Ovary (tissue), 9 donors: ENCODE results near the gene RAB8B. TPM values are rescaled to one million over a fixed set of nuclear protein-coding genes. Genes with fewer than 3 reads are reported as not detected.

ENCODE experiments used
- DNase-seq, 5 donors: peaks; one replicate each; pipeline ENCODE4 v3.0.0-alpha.2; 2019 to 2020
- H3K27ac ChIP-seq, 2 donors: fragments of 200-600 bp; one replicate each; pipeline versions ENCODE4 v1.5.1 to v1.8.0; 2019 to 2022
- H3K27me3 ChIP-seq: fragments of 200-600 bp; one replicate; pipeline ENCODE4 v1.8.0; 2022
- H3K36me3 ChIP-seq: fragments of 200-600 bp; sonication (generic); one replicate; pipeline ENCODE4 v1.5.1; 2019
- H3K4me1 ChIP-seq: one replicate; pipeline ENCODE4 v1.8.1; 2013; ENCODE audit warnings: mild to moderate bottlenecking, moderate library complexity; ENCODE audit not compliant: insufficient read depth
- H3K4me3 ChIP-seq: fragments of 200-600 bp; sonication (generic); one replicate; pipeline ENCODE4 v1.5.1; 2017
- H3K9me3 ChIP-seq, 2 donors: fragments of 200-600 bp in 1 of 2; sonication (generic) in 1 of 2; one replicate each; pipeline versions ENCODE4 v1.5.1 to v1.8.1; 2013 to 2019; ENCODE audit warnings: mild to moderate bottlenecking in 1 of 2, moderate library complexity in 1 of 2
- CTCF ChIP-seq, 3 donors: fragments of 450-650 bp in 2 of 3; fragments of 200-600 bp in 1 of 3; IDR thresholded peaks; one replicate each; pipeline versions ENCODE4 v1.5.1 to v1.8.0; 2016 to 2022; ENCODE audit warnings: antibody characterized with exemption in 3 of 3, mild to moderate bottlenecking in 1 of 3
- EP300 ChIP-seq: sonication (generic); formaldehyde crosslinking; IDR thresholded peaks from one replicate; pipeline ENCODE4 v1.6.1; 2017; ENCODE audit warnings: antibody characterized with exemption
- POLR2A ChIP-seq: fragments of 450-650 bp; IDR thresholded peaks from one replicate; pipeline ENCODE4 v1.6.1; 2017; ENCODE audit warnings: antibody characterized with exemption, mild to moderate bottlenecking, moderate library complexity
- WGBS, 3 donors: extraction: QIAGEN DNeasy Blood & Tissue Kit in 1 of 3; methylation state at CpG; one replicate each; pipeline versions ENCODE4 v1.1.5 to v1.1.7; 2013 to 2017; 5-methylcytosine and 5-hydroxymethylcytosine counted together
- intact Hi-C, 4 donors: fragments of 100-400 bp; cut with DNase I; formaldehyde crosslinking; loops; one replicate each; pipeline versions ENCODE4 v1.11.0 to v1.15.1; 2022 to 2023
- polyA plus RNA-seq, 2 donors: library from polyadenylated mRNA; stranded (reverse); fragments of 200-250 nt in 1 of 2; fragments of 350-450 nt in 1 of 2; fragmentation: Illumina TruSeq in 1 of 2; extraction: RNeasy Lipid Tissue Mini Kit (QIAGEN cat#74804) in 1 of 2; gene quantifications; one replicate each; pipeline ENCODE4 v1.2.3, GENCODE V29; 2013 to 2014
- total RNA-seq, 7 donors: library from RNA; depleted of rRNA in 2 of 7; stranded (reverse); fragments of >200 nt in 2 of 7; fragmentation: NEBNext Ultra II Directional in 3 of 7; extraction: Animal tissue kit (Norgen Biotek cat#: 25700) in 3 of 7; gene quantifications; one replicate each; pipeline versions ENCODE4 v1.1.0 to v1.2.4, GENCODE V29; 2016 to 2023
- donor health status: DM: no; HTN: no; CAD: no; lungs with moderate emphysema.
- donor health status: DM: no; HTN: no; CAD: no.
- donor health status: Bipolar disorder and iron deficiency.
- donor health status: DM: yes; HTN: yes; CAD: no.
- donor health status: DM: no; HTN: no; CAD: no.
- donor health status: DM: yes; HTN: yes; CAD: no.

The RAB8B gene
- total and polyA plus RNA-seq, 9 donors = 18.5 to 58.0 (median 44.8) TPM

- H3K27ac ChIP-seq = no peak overlapping the region
Measured at GRCh38 chr15:63218100-63218808, 28.8 kb downstream of the RAB8B start.

GRCh38 chr15:63219196-63219710 lies 29.8 kb downstream of the RAB8B start:
- no peak for TF ChIP-seq POLR2A
- TF ChIP-seq CTCF (IDR thresholded peaks at IDR 0.05) = no peak
- TF ChIP-seq EP300 = no peak
- no peaks in the 10 kb centered on the region for H3K27me3 ChIP-seq
- DNase-seq = no peak
- no peaks in the 10 kb centered on the region for H3K36me3 ChIP-seq
- H3K9me3 ChIP-seq = no peaks in the 10 kb centered on the region
- no peak overlapping the region for H3K4me3 ChIP-seq
- WGBS, 3 donors = 76 to 79% (median 76%) methylated on average over 3 of the region's 3 CpGs
- intact Hi-C loops = no loop called here
- H3K27ac ChIP-seq = no peak overlapping the region
- peaks cover 7% of the 10 kb centered on the region for H3K4me1 ChIP-seq

More at GRCh38 chr15:63218100-63218808, 28.8 kb downstream of the RAB8B start:
- Histone ChIP-seq H3K9me3 (no peaks in the 10 kb centered on the region), H3K36me3 (no peaks in the 10 kb centered on the region), H3K27me3 (no peaks in the 10 kb centered on the region), H3K4me3 (no peak overlapping the region), H3K4me1 (peaks cover 9% of the 10 kb centered on the region)
- intact Hi-C loops = no loop called here
- WGBS, 3 donors = 26 to 31% (median 27%) methylated on average over 5 of the region's 5 CpGs
- TF ChIP-seq CTCF (IDR thresholded peaks at IDR 0.05) (no peak), EP300 (no peak), POLR2A (no peak)
- no peak for DNase-seq

GRCh38 chr15:63221346-63221745 lies 31.9 kb downstream of the RAB8B start:
- no peak overlapping the region for H3K4me3 ChIP-seq
- peak in 1 of 5 donors; percentile 29 for DNase-seq
- 57 to 73% (median 71%) methylated on average over 3 of the region's 3 CpGs for WGBS, 3 donors
- H3K27ac ChIP-seq = no peak overlapping the region
- TF ChIP-seq CTCF (IDR thresholded peaks at IDR 0.05) (no peak), POLR2A (no peak), EP300 (no peak)
- no peaks in the 10 kb centered on the region for H3K36me3 ChIP-seq
- intact Hi-C loops = no loop called here
- H3K4me1 ChIP-seq = peaks cover 4% of the 10 kb centered on the region
- H3K9me3 ChIP-seq = no peaks in the 10 kb centered on the region
- H3K27me3 ChIP-seq = no peaks in the 10 kb centered on the region

GRCh38 chr15:63223463-63223862 lies 34.1 kb downstream of the RAB8B start:
- no peak for DNase-seq
- no peak for TF ChIP-seq EP300
- TF ChIP-seq CTCF (IDR thresholded peaks at IDR 0.05) = no peak
- TF ChIP-seq POLR2A = no peak
- H3K9me3 ChIP-seq = no peaks in the 10 kb centered on the region
- intact Hi-C loops = no loop called here
- H3K4me1 ChIP-seq = peaks cover 10% of the 10 kb centered on the region
- H3K4me3 ChIP-seq = no peak overlapping the region
- no peak overlapping the region for H3K27ac ChIP-seq
- 71 to 78% (median 76%) methylated on average over 6 of the region's 6 CpGs for WGBS, 3 donors
- H3K27me3 ChIP-seq = no peaks in the 10 kb centered on the region
- H3K36me3 ChIP-seq = no peaks in the 10 kb centered on the region
